ENCODE results near the gene RASSF7. TPM values are rescaled to one million over a fixed set of nuclear protein-coding genes. Genes with fewer than 3 reads are reported as not detected.

The RASSF7 gene
- total RNA-seq, 1 experiment from 2014 or later = 32.5 TPM

GRCh38 chr11:575996-576768 lies 15.4 kb downstream of the RASSF7 start, which contains the start of gene PHRF1 (continued):
- no peak for TF ChIP-seq ZNF281 (CRISPR knock-in tag; IDR thresholded peaks at IDR 0.05)
- no peak for TF ChIP-seq JAZF1 (CRISPR knock-in tag; IDR thresholded peaks at IDR 0.05)
- TF ChIP-seq IRF2 (CRISPR knock-in tag; IDR thresholded peaks at IDR 0.05; ENCODE audit: borderline replicate concordance, low read depth) = no peak
- no peak for TF ChIP-seq NFATC4 (CRISPR knock-in tag; IDR thresholded peaks at IDR 0.05)
- TF ChIP-seq TEAD4 (CRISPR knock-in tag; IDR thresholded peaks at IDR 0.05) = no peak
- TF ChIP-seq JUN (CRISPR knock-in tag; IDR thresholded peaks at IDR 0.05) = no peak
- no peak for TF ChIP-seq ZNF232 (CRISPR knock-in tag; IDR thresholded peaks at IDR 0.05)
- no peak for TF ChIP-seq CDX4 (CRISPR knock-in tag; IDR thresholded peaks at IDR 0.05; ENCODE audit: borderline replicate concordance)
- TF ChIP-seq ZNF219 (CRISPR knock-in tag; IDR thresholded peaks at IDR 0.05; ENCODE audit: borderline replicate concordance) = no peak
- 0 out of 2 replicates have a peak, but pooled peaks have one; percentile 46 for TF ChIP-seq ZNF416 (CRISPR knock-in tag; IDR thresholded peaks at IDR 0.05)
- no peak for TF ChIP-seq ZMAT4 (CRISPR knock-in tag; IDR thresholded peaks at IDR 0.05)
- peak; percentile 69; the same call in 1 of the 2 replicates for TF ChIP-seq FOXP4 (CRISPR knock-in tag; IDR thresholded peaks at IDR 0.05)
- TF ChIP-seq E2F5 (CRISPR knock-in tag; IDR thresholded peaks at IDR 0.05) = peak; percentile 55; the same call in 1 of the 2 replicates
- TF ChIP-seq FOXJ3 (CRISPR knock-in tag; IDR thresholded peaks at IDR 0.05; ENCODE audit: borderline replicate concordance) = no peak
- no peak for TF ChIP-seq ATF1 (CRISPR knock-in tag; IDR thresholded peaks at IDR 0.05)
- no peak; the same call in 1 of the 2 replicates for TF ChIP-seq KAT7 (CRISPR knock-in tag; IDR thresholded peaks at IDR 0.05; ENCODE audit: borderline replicate concordance)
- no peak for TF ChIP-seq TP53 (CRISPR knock-in tag; IDR thresholded peaks at IDR 0.05)
- no peak for TF ChIP-seq HMGXB4 (CRISPR knock-in tag; IDR thresholded peaks at IDR 0.05)
- no peak for TF ChIP-seq MYBL2 (CRISPR knock-in tag; IDR thresholded peaks at IDR 0.05)
- no peak for TF ChIP-seq ZNF423 (CRISPR knock-in tag; IDR thresholded peaks at IDR 0.05)
- TF ChIP-seq PRRX2 (CRISPR knock-in tag; IDR thresholded peaks at IDR 0.05) = no peak
- TF ChIP-seq ZNF396 (CRISPR knock-in tag; IDR thresholded peaks at IDR 0.05; ENCODE audit: borderline replicate concordance) = no peak
- 0 out of 2 replicates have a peak, but pooled peaks have one; percentile 19 for TF ChIP-seq FOXP1 (CRISPR knock-in tag; IDR thresholded peaks at IDR 0.05; ENCODE audit: borderline replicate concordance)
